RWPE2 (cell line): Measurements from ENCODE around the gene TFF1.

Experiments used
- ATAC-seq: fragments of 200-7000 bp; cut with Tn5 transposase; 3 replicates; pipeline ENCODE4 v1.9.1; 2021; ENCODE audit warnings: low read depth
- DNase-seq: peaks from one replicate; pipeline ENCODE4 v3.0.0-alpha.2; 2020; ENCODE audit warnings: low spot score
- H3K27ac ChIP-seq: fragments of 450-650 bp; 2 replicates; pipeline ENCODE4 v1.5.1; 2017; ENCODE audit warnings: mild to moderate bottlenecking; ENCODE audit not compliant: poor library complexity, severe bottlenecking
- H3K27me3 ChIP-seq: fragments of 250-450 bp; sonication (Bioruptor Pico); 2 replicates; pipeline ENCODE4 v1.5.1; 2021; ENCODE audit warnings: mild to moderate bottlenecking, moderate library complexity; ENCODE audit not compliant: insufficient read depth, poor library complexity, severe bottlenecking
- H3K36me3 ChIP-seq: fragments of 250-450 bp; sonication (Bioruptor Pico); 2 replicates; pipeline ENCODE4 v1.5.1; 2020; ENCODE audit warnings: low read depth, mild to moderate bottlenecking, moderate library complexity
- H3K4me1 ChIP-seq: fragments of 250-450 bp; sonication (Bioruptor Pico); 2 replicates; pipeline ENCODE4 v1.5.1; 2021; ENCODE audit warnings: mild to moderate bottlenecking, moderate library complexity; ENCODE audit not compliant: insufficient read depth, poor library complexity, severe bottlenecking
- H3K4me3 ChIP-seq: fragments of 250-450 bp; sonication (Bioruptor Pico); 2 replicates; pipeline ENCODE4 v1.5.1; 2021; ENCODE audit warnings: mild to moderate bottlenecking, moderate library complexity; ENCODE audit not compliant: severe bottlenecking
- H3K9me3 ChIP-seq: fragments of 250-450 bp; sonication (Bioruptor Pico); 2 replicates; pipeline ENCODE4 v1.5.1; 2021; ENCODE audit warnings: mild to moderate bottlenecking, moderate library complexity; ENCODE audit not compliant: severe bottlenecking
- CTCF ChIP-seq: fragments of 450-650 bp; IDR thresholded peaks from one replicate; pipeline ENCODE4 v1.5.1; 2017; ENCODE audit warnings: mild to moderate bottlenecking, moderate library complexity; ENCODE audit not compliant: poor library complexity, severe bottlenecking

The TFF1 gene

DNA sequence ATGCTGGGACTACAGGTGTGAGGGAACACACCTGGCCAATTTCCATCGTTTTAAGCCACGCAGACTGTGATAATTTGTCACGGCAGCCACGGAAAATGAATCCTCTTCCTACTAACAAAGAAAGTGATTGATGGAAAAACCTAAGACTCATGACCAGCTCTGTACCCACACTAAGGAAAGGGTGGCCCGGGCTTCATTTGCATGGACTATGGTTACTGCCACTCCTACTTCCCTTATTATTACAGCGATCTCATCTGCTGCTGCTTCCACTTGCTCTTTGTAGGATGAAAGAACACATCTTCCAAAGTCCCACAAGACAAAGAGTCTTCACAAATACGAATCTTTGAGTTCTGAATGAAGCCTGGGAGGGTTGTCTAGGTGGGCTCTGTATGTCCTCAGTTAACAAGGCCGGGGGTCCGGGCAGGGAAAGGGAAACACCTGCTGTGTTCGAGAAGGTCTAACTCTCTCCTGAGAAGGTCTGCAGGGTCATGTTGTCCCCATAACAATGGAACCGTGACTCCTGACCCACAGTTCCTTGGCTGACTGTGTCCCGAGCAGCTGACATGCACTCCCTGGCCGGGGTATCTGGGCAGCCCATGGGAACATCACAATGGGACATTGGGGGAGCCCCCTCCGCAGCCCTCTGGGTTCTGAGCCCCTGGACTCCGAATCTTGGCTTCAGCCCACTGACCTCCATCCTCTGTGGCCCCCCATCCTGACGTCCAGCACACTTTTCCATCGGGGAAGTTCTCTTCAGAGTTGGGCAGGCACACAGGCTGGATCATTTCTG lies 13.3 kb upstream of the TFF1 start:
- no peak for ATAC-seq
- Histone ChIP-seq H3K27me3 (no peaks in the 10 kb centered on the region), H3K4me1 (no peaks in the 10 kb centered on the region), H3K36me3 (no peaks in the 10 kb centered on the region), H3K4me3 (no peak overlapping the region), H3K9me3 (no peaks in the 10 kb centered on the region), H3K27ac (no peak overlapping the region)
- no peak for DNase-seq
- no peak for TF ChIP-seq CTCF

DNA sequence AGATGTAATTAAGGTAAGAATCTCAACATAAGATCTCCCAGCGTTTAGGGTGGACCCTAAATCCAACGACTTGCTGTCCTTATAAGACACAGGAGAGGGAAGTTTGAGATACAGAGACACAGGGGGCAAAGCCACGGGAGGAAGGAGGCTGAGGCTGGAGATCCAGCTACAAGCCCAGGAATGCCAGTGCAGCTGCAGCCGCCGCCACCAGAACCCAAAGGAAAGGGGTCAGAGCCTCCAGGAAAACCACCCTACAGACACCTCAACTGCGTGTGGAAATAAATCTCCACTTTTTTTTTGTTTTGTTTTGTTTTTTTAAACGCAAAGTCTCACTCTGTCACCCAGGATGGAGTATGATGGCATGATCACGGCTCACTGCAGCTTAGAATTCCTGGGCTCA lies 12.1 kb upstream of the TFF1 start:
- Histone ChIP-seq H3K27me3 (no peaks in the 10 kb centered on the region), H3K4me1 (no peaks in the 10 kb centered on the region), H3K36me3 (no peaks in the 10 kb centered on the region), H3K27ac (no peak overlapping the region), H3K4me3 (no peak overlapping the region), H3K9me3 (no peaks in the 10 kb centered on the region)
- no peak for ATAC-seq
- no peak for TF ChIP-seq CTCF
- no peak for DNase-seq

- ATAC-seq: no peak
- Histone ChIP-seq H3K4me3 (no peak overlapping the region), H3K9me3 (no peaks in the 10 kb centered on the region), H3K27ac (no peak overlapping the region), H3K4me1 (no peaks in the 10 kb centered on the region), H3K27me3 (no peaks in the 10 kb centered on the region), H3K36me3 (no peaks in the 10 kb centered on the region)
- DNase-seq: no peak
- TF ChIP-seq CTCF: no peak
Measured at GRCh38 chr21:42377951-42378340, 11.6 kb upstream of the TFF1 start.

- no peak overlapping the region for H3K27ac ChIP-seq
- ATAC-seq: no peak
- TF ChIP-seq CTCF: no peak
- H3K36me3 ChIP-seq: no peaks in the 10 kb centered on the region
- H3K4me1 ChIP-seq: no peaks in the 10 kb centered on the region
- no peak for DNase-seq
- H3K27me3 ChIP-seq: no peaks in the 10 kb centered on the region
- H3K4me3 ChIP-seq: no peak overlapping the region
- no peaks in the 10 kb centered on the region for H3K9me3 ChIP-seq
Measured at GRCh38 chr21:42377211-42377950, 11.0 kb upstream of the TFF1 start.
